H1 (cell line): ENCODE results near the gene CASS4. TPM values are rescaled to one million over a fixed set of nuclear protein-coding genes. Genes with fewer than 3 reads are reported as not detected.
"Not testable (repeated sequence)": the region's sequence is repeated elsewhere in the genome, so short reads cannot be mapped to it uniquely, and the experiment has no call there.

Experiments
- CTCF ChIA-PET: fragments of 300-600 bp; sonication (Branson Sonifier 250); formaldehyde crosslinking; loops from one replicate; lab custom pipeline; 2021; ENCODE audit not compliant: partially characterized antibody; lab: Charles Lee
- POLR2A ChIA-PET: fragments of 300-600 bp; sonication (Branson Sonifier 250); formaldehyde crosslinking; loops from one replicate; lab custom pipeline; 2021; ENCODE audit warnings: inconsistent platforms; ENCODE audit not compliant: partially characterized antibody; lab: Charles Lee
- DNase-seq, 2 experiments: peaks; one replicate each; pipeline versions ENCODE4 v3.0.0 to v3.0.0-alpha.2; 2010 to 2022; ENCODE audit warnings: low spot score in 2 of 2, low read depth in 1 of 2, mixed read lengths in 1 of 2
- FAIRE-seq: peaks from 2 replicates; lab custom pipeline; 2011; peaks lifted over from hg19 to GRCh38; lab: Jason Lieb, UNC
- H2AFZ ChIP-seq: 2 replicates; pipeline ENCODE4 v1.8.1; 2012; ENCODE audit warnings: low read length, inconsistent platforms
- H2AK5ac ChIP-seq: 2 replicates; pipeline ENCODE4 v1.6.1; 2013; ENCODE audit warnings: low read depth, low read length
- H2BK120ac ChIP-seq: replicated peaks from 2 replicates; pipeline ENCODE3; 2013; ENCODE audit warnings: low read depth, low read length, inconsistent platforms
- H2BK12ac ChIP-seq: 2 replicates; pipeline ENCODE4 v1.6.1; 2013; ENCODE audit warnings: low read depth, low read length
- H2BK15ac ChIP-seq: 2 replicates; pipeline ENCODE4 v1.6.1; 2013; ENCODE audit warnings: low read length
- H2BK20ac ChIP-seq: 2 replicates; pipeline ENCODE4 v1.6.1; 2013; ENCODE audit warnings: low read length
- H2BK5ac ChIP-seq: 2 replicates; pipeline ENCODE4 v1.6.1; 2013; ENCODE audit warnings: low read depth, low read length
- H3K14ac ChIP-seq: 2 replicates; pipeline ENCODE4 v1.6.1; 2013; ENCODE audit warnings: inconsistent platforms; ENCODE audit not compliant: insufficient read length
- H3K18ac ChIP-seq: 2 replicates; pipeline ENCODE4 v1.6.1; 2013; ENCODE audit warnings: low read length; ENCODE audit errors: extremely low read depth
- H3K23ac ChIP-seq: 2 replicates; pipeline ENCODE4 v1.6.1; 2013; ENCODE audit warnings: inconsistent platforms; ENCODE audit not compliant: insufficient read length
- H3K23me2 ChIP-seq: 2 replicates; pipeline ENCODE4 v1.6.1; 2013; ENCODE audit warnings: low read depth, low read length
- H3K27ac ChIP-seq: 2 replicates; pipeline ENCODE4 v1.6.1; 2011; ENCODE audit warnings: low read depth, low read length, inconsistent platforms
- H3K27me3 ChIP-seq, 4 experiments: replicated peaks in 1 of 4; 1 replicate in 1 of 4; 2 replicates in 3 of 4; pipeline versions ENCODE4 v1.6.1 to v1.8.1; 2011 to 2013; ENCODE audit warnings: low read length in 3 of 4, mild to moderate bottlenecking in 3 of 4, inconsistent platforms in 2 of 4, mixed read lengths in 2 of 4, moderate library complexity in 1 of 4; ENCODE audit not compliant: control insufficient read depth in 3 of 4, insufficient read depth in 3 of 4; ENCODE audit errors: extremely low read depth in 1 of 4
- H3K36me3 ChIP-seq, 4 experiments: 2 replicates each; pipeline versions ENCODE4 v1.6.1 to v1.8.1; 2011 to 2013; ENCODE audit warnings: mild to moderate bottlenecking in 4 of 4, low read length in 3 of 4, moderate library complexity in 2 of 4, control low read depth in 1 of 4, inconsistent platforms in 1 of 4; ENCODE audit not compliant: insufficient read depth in 4 of 4, control insufficient read depth in 2 of 4
- H3K4ac ChIP-seq: replicated peaks from 2 replicates; pipeline ENCODE3; 2013; ENCODE audit warnings: low read length, low read depth, mixed read lengths, inconsistent platforms; ENCODE audit not compliant: insufficient read length
- H3K4me1 ChIP-seq, 4 experiments: replicated peaks in 1 of 4; 1 replicate in 1 of 4; 2 replicates in 3 of 4; pipeline versions ENCODE4 v1.6.1 to v1.8.1; 2011 to 2013; ENCODE audit warnings: low read length in 3 of 4, inconsistent platforms in 2 of 4, mixed read lengths in 1 of 4; ENCODE audit not compliant: insufficient read depth in 4 of 4, control insufficient read depth in 3 of 4
- H3K4me2 ChIP-seq, 2 experiments: 2 replicates each; pipeline versions ENCODE4 v1.6.1 to v1.8.1; 2011 to 2013; ENCODE audit warnings: low read depth in 2 of 2, low read length in 2 of 2, control low read depth in 1 of 2, inconsistent platforms in 1 of 2, mild to moderate bottlenecking in 1 of 2; ENCODE audit not compliant: insufficient read depth in 1 of 2
- H3K4me3 ChIP-seq, 4 experiments: fragments of 200-600, 300-600 bp in 1 of 4; sonication (generic), shearing (Covaris generic), sonication (Bioruptor Twin) in 1 of 4; 2 replicates each; pipeline versions ENCODE4 v1.5.1 to v1.8.1; 2011 to 2016; ENCODE audit warnings: low read length in 4 of 4, low read depth in 3 of 4, control low read depth in 2 of 4, inconsistent platforms in 2 of 4, mild to moderate bottlenecking in 2 of 4, mixed read lengths in 1 of 4, moderate library complexity in 1 of 4; ENCODE audit not compliant: insufficient read depth in 2 of 4; ENCODE audit errors: extremely low read depth in 1 of 4
- H3K56ac ChIP-seq: replicated peaks from 2 replicates; pipeline ENCODE3; 2013; ENCODE audit warnings: low read depth, mild to moderate bottlenecking, mixed read lengths, low read length, inconsistent platforms; ENCODE audit not compliant: insufficient read length
- H3K79me1 ChIP-seq: 2 replicates; pipeline ENCODE4 v1.6.1; 2013; ENCODE audit warnings: low read depth, low read length, control low read depth
- H3K79me2 ChIP-seq, 2 experiments: 2 replicates each; pipeline versions ENCODE4 v1.6.1 to v1.8.1; 2012 to 2013; ENCODE audit warnings: low read length in 2 of 2, mild to moderate bottlenecking in 2 of 2, inconsistent platforms in 1 of 2; ENCODE audit not compliant: insufficient read depth in 2 of 2, control insufficient read depth in 1 of 2
- H3K9ac ChIP-seq, 4 experiments: replicated peaks in 1 of 4; 1 replicate in 1 of 4; 2 replicates in 3 of 4; pipeline versions ENCODE4 v1.6.1 to v1.8.1; 2011 to 2013; ENCODE audit warnings: low read depth in 3 of 4, low read length in 3 of 4, control low read depth in 2 of 4, mild to moderate bottlenecking in 2 of 4, moderate library complexity in 2 of 4, inconsistent platforms in 1 of 4; ENCODE audit errors: extremely low read depth in 1 of 4
- H3K9me3 ChIP-seq, 2 experiments: 2 replicates each; pipeline versions ENCODE4 v1.6.1 to v1.8.1; 2012 to 2013; ENCODE audit warnings: mild to moderate bottlenecking in 2 of 2, moderate library complexity in 2 of 2, control low read depth in 1 of 2, inconsistent platforms in 1 of 2, low read depth in 1 of 2, low read length in 1 of 2, mixed read lengths in 1 of 2; ENCODE audit not compliant: insufficient read depth in 2 of 2
- H4K20me1 ChIP-seq, 2 experiments: replicated peaks in 1 of 2; 2 replicates each; pipeline versions ENCODE3 to v1.8.1; 2011 to 2013; ENCODE audit warnings: inconsistent platforms in 2 of 2, low read length in 2 of 2, mild to moderate bottlenecking in 1 of 2; ENCODE audit not compliant: insufficient read depth in 2 of 2, control insufficient read depth in 1 of 2
- H4K5ac ChIP-seq: 2 replicates; pipeline ENCODE4 v1.6.1; 2013; ENCODE audit warnings: low read length, low read depth, mixed read lengths, inconsistent platforms; ENCODE audit not compliant: insufficient read length
- H4K8ac ChIP-seq: 2 replicates; pipeline ENCODE4 v1.8.0; 2013; ENCODE audit warnings: mild to moderate bottlenecking, moderate library complexity, low read length, inconsistent platforms; ENCODE audit not compliant: insufficient read depth; ENCODE audit errors: extremely low read depth
- H4K91ac ChIP-seq: replicated peaks from 2 replicates; pipeline ENCODE3; 2013; ENCODE audit warnings: low read length, mixed read lengths, inconsistent platforms; ENCODE audit not compliant: insufficient read length
- JUN ChIP-seq: IDR thresholded peaks from 2 replicates; pipeline ENCODE4 v1.6.1; 2011; ENCODE audit warnings: low read depth, mild to moderate bottlenecking, improper control_type of control experiment, low read length
- WGBS, 2 experiments: shearing (Covaris generic) in 1 of 2; methylation state at CpG; one replicate each; pipeline versions ENCODE4 v1.1.6 to v1.1.7; 2013 to 2015; ENCODE audit warnings: low lambda C conversion rate in 2 of 2, mixed read lengths in 2 of 2, inconsistent platforms in 1 of 2, low coverage in 1 of 2, missing lambda C conversion rate in 1 of 2; ENCODE audit not compliant: insufficient replicate concordance in 2 of 2, insufficient coverage in 1 of 2, insufficient read length in 1 of 2; ENCODE audit errors: extremely low coverage in 1 of 2, missing lambda C conversion rate in 1 of 2; 5-methylcytosine and 5-hydroxymethylcytosine counted together
- polyA plus RNA-seq, 7 experiments: library from polyadenylated mRNA; depleted of rRNA in 3 of 7; stranded (reverse) in 5 of 7; unstranded in 2 of 7; fragments of >200 nt in 5 of 7; fragments of 200-250 nt in 2 of 7; gene quantifications; 1 replicate in 5 of 7; 2 replicates in 1 of 7; 4 replicates in 1 of 7; pipeline versions ENCODE4 v1.2.1 to v1.2.3, GENCODE V29; 2011 to 2013; ENCODE audit warnings: missing spikeins in 2 of 7, mixed read lengths in 2 of 7
- total RNA-seq: library from RNA; stranded (reverse); fragmentation: NEBNext Ultra II Directional; extraction: Animal tissue kit (Norgen Biotek cat#: 25700); gene quantifications from 2 replicates; pipeline ENCODE4 v1.2.1, GENCODE V29; 2021

The CASS4 gene
- total and polyA plus RNA-seq, 2 of the 8 experiments (the other 6 are each of a cell fraction or from before 2014, with no cell fraction given), result not detected

DNA sequence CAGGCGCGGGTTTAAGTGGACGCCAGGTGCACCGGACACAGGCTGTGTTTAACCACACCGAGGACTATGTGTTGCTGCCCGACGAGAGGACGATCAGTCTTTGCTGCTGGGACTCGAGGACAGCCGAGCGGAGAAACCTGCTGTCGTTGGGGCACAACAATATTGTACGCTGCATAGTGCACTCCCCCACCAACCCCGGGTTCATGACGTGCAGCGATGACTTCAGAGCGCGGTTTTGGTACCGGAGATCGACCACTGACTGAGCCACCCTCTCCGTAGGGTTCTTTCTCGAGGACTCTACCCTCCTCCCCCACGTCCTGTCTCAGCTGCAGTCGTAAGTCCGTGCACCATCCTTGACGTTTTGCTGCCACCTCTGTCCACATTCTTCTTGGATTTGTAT is 8.6 kb upstream of the CASS4 start:
- no peaks in the 10 kb centered on the region for H3K27me3 ChIP-seq
- CTCF ChIA-PET, result no interaction called here
- H3K4me3 ChIP-seq, result no peak overlapping the region
- H3K79me2 ChIP-seq, result peaks cover 0 to 22% of the 10 kb centered on the region in 2 experiments; a peak in 2 of 4 replicates
- FAIRE-seq (no peak), DNase-seq (no peak)
- H2BK5ac ChIP-seq, result no peak overlapping the region
- peaks cover 2% of the 10 kb centered on the region; the same call in 1 of the 2 replicates for H3K79me1 ChIP-seq
- no peak overlapping the region for H3K56ac ChIP-seq
- no peak overlapping the region for H3K9ac ChIP-seq
- H3K14ac ChIP-seq, result no peak overlapping the region
- H3K23ac ChIP-seq, result no peak overlapping the region
- H4K91ac ChIP-seq, result no peak overlapping the region
- 94% methylated on average over 25 of the region's 26 CpGs; no CpG with 5 or more reads in 1 of the 2 experiments for WGBS, 2 experiments
- H3K36me3 ChIP-seq, result peaks cover 27 to 80% (median 63%) of the 10 kb centered on the region in 4 experiments
- no peak overlapping the region for H2BK15ac ChIP-seq
- POLR2A ChIA-PET, result interaction anchor here (1.0 to 1.6 kb wide), 2 partner anchors 8 to 35 kb away, joined by 3 to 5 read pairs; no protein-coding TSS in a partner anchor
- H2BK120ac ChIP-seq, result no peak overlapping the region
- peaks cover 3 to 5% of the 10 kb centered on the region in 2 experiments for H4K20me1 ChIP-seq
- H3K18ac ChIP-seq, result no peak overlapping the region
- no peak overlapping the region for H3K4ac ChIP-seq
- H2BK12ac ChIP-seq, result no peak overlapping the region
- H2AFZ ChIP-seq, result no peak overlapping the region
- H3K4me1 ChIP-seq, result no peaks in the 10 kb centered on the region
- no peaks in the 10 kb centered on the region for H3K23me2 ChIP-seq
- no peak for TF ChIP-seq JUN
- H3K9me3 ChIP-seq, result no peaks in the 10 kb centered on the region
- no peak overlapping the region for H2BK20ac ChIP-seq
- H4K5ac ChIP-seq, result no peak overlapping the region
- H2AK5ac ChIP-seq, result no peak overlapping the region
- H4K8ac ChIP-seq, result no peak overlapping the region
- H3K27ac ChIP-seq, result no peak overlapping the region
- no peak overlapping the region for H3K4me2 ChIP-seq

DNA sequence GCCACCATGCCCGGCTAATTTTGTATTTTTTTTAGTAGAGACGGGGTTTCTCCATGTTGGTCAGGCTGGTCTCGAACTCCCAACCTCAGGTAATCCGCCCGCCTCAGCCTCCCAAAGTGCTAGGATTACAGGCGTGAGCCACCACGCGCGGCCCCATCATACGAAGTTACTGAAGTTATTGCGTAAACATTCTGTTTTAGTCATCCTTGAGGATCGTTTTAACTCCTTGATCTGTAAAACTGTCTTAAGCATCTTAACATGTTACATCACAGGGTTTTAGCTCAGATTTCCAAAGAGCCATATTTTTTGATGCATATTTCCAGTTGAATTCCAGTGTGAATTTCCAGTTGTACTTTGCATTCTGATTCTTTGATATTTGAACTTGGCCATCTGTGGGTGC is 6.7 kb upstream of the CASS4 start:
- H2BK120ac ChIP-seq, H3K4me3 ChIP-seq, H2AFZ ChIP-seq, H4K8ac ChIP-seq, H3K79me1 ChIP-seq, FAIRE-seq, H3K4me1 ChIP-seq, H3K18ac ChIP-seq, H2BK15ac ChIP-seq, H3K56ac ChIP-seq, H3K27me3 ChIP-seq, H3K4ac ChIP-seq, H3K9me3 ChIP-seq, H3K9ac ChIP-seq, H3K4me2 ChIP-seq, H2BK12ac ChIP-seq, CTCF ChIA-PET, DNase-seq, H3K23ac ChIP-seq, H4K5ac ChIP-seq, H2AK5ac ChIP-seq, H3K14ac ChIP-seq, H2BK5ac ChIP-seq, H3K23me2 ChIP-seq, H4K20me1 ChIP-seq, H3K27ac ChIP-seq, H4K91ac ChIP-seq, H2BK20ac ChIP-seq: not testable (repeated sequence)
- POLR2A ChIA-PET, result interaction anchor here (2.0 kb wide), 1 partner anchor 14 kb away, joined by 6 read pairs; no protein-coding TSS in a partner anchor
- WGBS, 2 experiments, result 96% methylated on average over 12 of the region's 12 CpGs; no CpG with 5 or more reads in 1 of the 2 experiments
- H3K79me2 ChIP-seq, result peaks cover 0 to 19% of the 10 kb centered on the region in 2 experiments; a peak in 2 of 4 replicates
- H3K36me3 ChIP-seq, result peaks cover 16 to 66% (median 49%) of the 10 kb centered on the region in 4 experiments
